ENCODE results near the gene LILRA5.
"Not testable (repeated sequence)": the region's sequence is repeated elsewhere in the genome, so short reads cannot be mapped to it uniquely, and the experiment has no call there.

LILRA5 gene

GRCh38 chr19:54299515-54299914 lies 13.5 kb downstream of the LILRA5 start:
- DNase-seq = no peak

- DNase-seq = no peak
Observed at GRCh38 chr19:54299126-54299498, 13.9 kb downstream of the LILRA5 start.

- DNase-seq = no peak
Observed at GRCh38 chr19:54298357-54299125, 14.4 kb downstream of the LILRA5 start.

GRCh38 chr19:54297759-54298305 lies 15.1 kb downstream of the LILRA5 start:
- DNase-seq = no peak

GRCh38 chr19:54294539-54294938 lies 18.4 kb downstream of the LILRA5 start:
- DNase-seq = no peak

GRCh38 chr19:54289160-54289559 lies 23.8 kb downstream of the LILRA5 start:
- not testable (repeated sequence) for DNase-seq

- no peak for DNase-seq
Observed at GRCh38 chr19:54287456-54287855, 25.5 kb downstream of the LILRA5 start.

- DNase-seq = not testable (repeated sequence)
Observed at GRCh38 chr19:54286283-54286682, 26.7 kb downstream of the LILRA5 start.

GRCh38 chr19:54285427-54286056 lies 27.4 kb downstream of the LILRA5 start:
- DNase-seq = not testable (repeated sequence)

- DNase-seq = no peak
Observed at GRCh38 chr19:54282686-54283470, 30.1 kb downstream of the LILRA5 start.

- not testable (repeated sequence) for DNase-seq
Observed at GRCh38 chr19:54281729-54282075, 31.3 kb downstream of the LILRA5 start.

- DNase-seq = no peak
Observed at GRCh38 chr19:54281007-54281728, 31.8 kb downstream of the LILRA5 start, which contains the start of gene LILRB2. Gene LILRB2, minus strand, starts transcription at chr19:54281110. Its CDS starts 614 bp downstream, at chr19:54280496.

- DNase-seq = not testable (repeated sequence)
Observed at GRCh38 chr19:54280441-54280840, 32.5 kb downstream of the LILRA5 start.

- DNase-seq = not testable (repeated sequence)
Observed at GRCh38 chr19:54280025-54280424, 32.9 kb downstream of the LILRA5 start.

GRCh38 chr19:54279406-54279962 lies 33.5 kb downstream of the LILRA5 start:
- DNase-seq = no peak

GRCh38 chr19:54278571-54279195 lies 34.3 kb downstream of the LILRA5 start:
- not testable (repeated sequence) for DNase-seq

GRCh38 chr19:54278056-54278455 lies 34.9 kb downstream of the LILRA5 start:
- not testable (repeated sequence) for DNase-seq

GRCh38 chr19:54277111-54277615 lies 35.8 kb downstream of the LILRA5 start:
- not testable (repeated sequence) for DNase-seq

- no peak for DNase-seq
Observed at GRCh38 chr19:54275951-54276350, 37.0 kb downstream of the LILRA5 start.

- not testable (repeated sequence) for DNase-seq
Observed at GRCh38 chr19:54274516-54274915, 38.5 kb downstream of the LILRA5 start.

GRCh38 chr19:54273821-54274220 lies 39.1 kb downstream of the LILRA5 start:
- no peak for DNase-seq
